ENCODE data around the gene CARMIL1.

- TF ChIP-seq YY1 (tag by site-specific recombination; IDR thresholded peaks at IDR 0.05) (no peak), CTCF (tag by site-specific recombination; IDR thresholded peaks at IDR 0.05) (no peak), ZNF274 (IDR thresholded peaks at IDR 0.05; ENCODE audit: low read length) (no peak), ZNF274 (tag by site-specific recombination; IDR thresholded peaks at IDR 0.05; ENCODE audit: borderline replicate concordance) (no peak), ZNF266 (tag by site-specific recombination; IDR thresholded peaks at IDR 0.05; ENCODE audit: low read depth) (no peak), ZNF433 (tag by site-specific recombination; IDR thresholded peaks at IDR 0.05; ENCODE audit: low read depth) (no peak), ZNF548 (tag by site-specific recombination; IDR thresholded peaks at IDR 0.05) (no peak)
Measured at GRCh38 chr6:25641377-25641776, 362.2 kb downstream of the CARMIL1 start.
